ENCODE measurements around the gene RHNO1.
A peak's percentile ranks its signal among the peaks of the same experiment; 100 is the strongest.
"Not testable (repeated sequence)": the region's sequence is repeated elsewhere in the genome, so short reads cannot be mapped to it uniquely, and the experiment has no call there.

The RHNO1 gene

GRCh38 chr12:2858334-2858733 is 18.7 kb upstream of the RHNO1 start:
- DNase-seq (ENCODE audit: low read depth in 2 of 2): no peak

- DNase-seq (ENCODE audit: low read depth in 2 of 2): no peak
Measured at GRCh38 chr12:2858944-2859421, 18.0 kb upstream of the RHNO1 start.

GRCh38 chr12:2860170-2860569 is 16.9 kb upstream of the RHNO1 start:
- no peak for DNase-seq (ENCODE audit: low read depth in 2 of 2)

- no peak for DNase-seq (ENCODE audit: low read depth in 2 of 2)
Measured at GRCh38 chr12:2862876-2863275, 14.1 kb upstream of the RHNO1 start.

- DNase-seq (ENCODE audit: low read depth in 2 of 2): not testable (repeated sequence)
Measured at GRCh38 chr12:2863402-2863801, 13.6 kb upstream of the RHNO1 start.

- DNase-seq (ENCODE audit: low read depth in 2 of 2): no peak
Measured at GRCh38 chr12:2864198-2864597, 12.8 kb upstream of the RHNO1 start.

- DNase-seq (ENCODE audit: low read depth in 2 of 2): not testable (repeated sequence)
Measured at GRCh38 chr12:2868986-2869632, 7.9 kb upstream of the RHNO1 start.

- DNase-seq (ENCODE audit: low read depth in 2 of 2): peak in 1 of 2 donors; percentile 8
Measured at GRCh38 chr12:2876431-2877046, 484 bp upstream of the RHNO1 start.

GRCh38 chr12:2877953-2878732 is 1.1 kb downstream of the RHNO1 start:
- no peak for DNase-seq (ENCODE audit: low read depth in 2 of 2)

GRCh38 chr12:2879853-2880252 is 2.8 kb downstream of the RHNO1 start:
- no peak for DNase-seq (ENCODE audit: low read depth in 2 of 2)

GRCh38 chr12:2884810-2885209 is 7.8 kb downstream of the RHNO1 start:
- no peak for DNase-seq (ENCODE audit: low read depth in 2 of 2)

GRCh38 chr12:2886768-2887450 is 9.9 kb downstream of the RHNO1 start:
- DNase-seq (ENCODE audit: low read depth in 2 of 2): no peak

- DNase-seq (ENCODE audit: low read depth in 2 of 2): no peak
Measured at GRCh38 chr12:2890001-2890387, 13.0 kb downstream of the RHNO1 start.

GRCh38 chr12:2890388-2891239 is 13.6 kb downstream of the RHNO1 start, which contains the start of gene TULP3:
Gene TULP3, plus strand, starts transcription at chr12:2890891. Its CDS starts 57 bp downstream, at chr12:2890948.
- peak; percentile 94 to 95 for DNase-seq (ENCODE audit: low read depth in 2 of 2)

- DNase-seq (ENCODE audit: low read depth in 2 of 2): peak; percentile 2 to 16
Measured at GRCh38 chr12:2891240-2892053, 14.4 kb downstream of the RHNO1 start.

- DNase-seq (ENCODE audit: low read depth in 2 of 2): no peak
Measured at GRCh38 chr12:2892246-2892645, 15.2 kb downstream of the RHNO1 start.

GRCh38 chr12:2893007-2893406 is 16.0 kb downstream of the RHNO1 start:
- no peak for DNase-seq (ENCODE audit: low read depth in 2 of 2)

GRCh38 chr12:2895051-2895451 is 18.0 kb downstream of the RHNO1 start:
- no peak for DNase-seq (ENCODE audit: low read depth in 2 of 2)

- DNase-seq (ENCODE audit: low read depth in 2 of 2): no peak
Measured at GRCh38 chr12:2895511-2895910, 18.5 kb downstream of the RHNO1 start.

GRCh38 chr12:2897418-2897817 is 20.4 kb downstream of the RHNO1 start:
- DNase-seq (ENCODE audit: low read depth in 2 of 2): no peak
